GM12878 (cell line): ENCODE results near the gene MTERF1.

Experiments used
- CREM ChIP-seq: IDR thresholded peaks from 2 replicates; pipeline ENCODE4 v1.6.1; 2014; ENCODE audit warnings: antibody characterized with exemption, low read depth
- EP300 ChIP-seq, 2 experiments: fragments of 150-350 bp in 1 of 2; IDR thresholded peaks; 2 replicates each; pipeline ENCODE4 v1.6.1; 2011 to 2012; ENCODE audit warnings: low read depth in 2 of 2, low read length in 2 of 2, borderline replicate concordance in 1 of 2, improper control_type of control experiment in 1 of 2, inconsistent platforms in 1 of 2; ENCODE audit not compliant: control insufficient read depth in 1 of 2
- MTA2 ChIP-seq: fragments of 450-650 bp; IDR thresholded peaks from 2 replicates; pipeline ENCODE4 v1.6.1; 2016; ENCODE audit warnings: low read depth, mild to moderate bottlenecking, moderate library complexity
- POLR2AphosphoS5 ChIP-seq: IDR thresholded peaks from 2 replicates; pipeline ENCODE4 v1.6.1; 2011; ENCODE audit warnings: mild to moderate bottlenecking, low read length, inconsistent platforms
- ZNF274 ChIP-seq: IDR thresholded peaks from one replicate; pipeline ENCODE4 v1.8.0; 2011; ENCODE audit not compliant: insufficient read length, insufficient read depth
- TF ChIP-seq, protein P1 (sequence below), 3 experiments: IDR thresholded peaks in 2 of 3; conservative IDR thresholded peaks in 1 of 3; 2 replicates each; pipeline ENCODE4 v1.5.1; 2011; ENCODE audit warnings: low read depth in 3 of 3, low read length in 3 of 3, mild to moderate bottlenecking in 3 of 3, control low read depth in 2 of 3, moderate library complexity in 2 of 3, inconsistent platforms in 1 of 3, mixed read lengths in 1 of 3; ENCODE audit not compliant: control insufficient read depth in 2 of 3, insufficient read depth in 1 of 3; ENCODE audit errors: extremely low read depth in 1 of 3

DNA sequence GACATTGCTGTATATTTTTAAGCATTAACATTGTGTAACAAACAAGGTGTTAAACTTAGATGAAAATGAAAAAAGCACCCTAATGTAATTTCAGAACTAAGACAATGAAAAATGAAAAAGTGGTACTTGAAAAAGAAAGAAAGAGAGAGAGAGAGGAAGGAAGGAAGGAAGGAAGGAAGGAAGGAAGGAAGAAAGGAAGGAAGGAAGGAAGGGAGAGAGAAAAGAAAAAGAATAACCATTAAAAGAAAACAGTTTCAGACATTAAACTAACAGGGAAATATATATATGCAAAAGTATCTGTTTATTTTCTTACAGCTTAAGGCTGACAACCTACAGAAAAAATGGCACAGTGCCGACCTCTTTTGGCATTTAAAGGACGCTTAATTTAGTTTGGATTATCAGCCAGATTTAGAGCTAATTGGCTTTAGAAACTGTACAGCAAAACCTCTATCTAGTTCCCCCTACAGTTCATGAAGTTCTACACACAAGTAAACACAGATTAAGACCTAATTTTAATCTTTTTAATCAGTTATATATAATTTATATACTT lies 13.8 kb downstream of the MTERF1 start:
- no peak for TF ChIP-seq EP300 (IDR thresholded peaks at IDR 0.05; ENCODE audit: borderline replicate concordance in 1 of 2, control insufficient read depth in 1 of 2, low read depth in 2 of 2, low read length in 2 of 2)
- TF ChIP-seq POLR2AphosphoS5 = no peak
- TF ChIP-seq ZNF274 = no peak
- TF ChIP-seq, protein P1, sequence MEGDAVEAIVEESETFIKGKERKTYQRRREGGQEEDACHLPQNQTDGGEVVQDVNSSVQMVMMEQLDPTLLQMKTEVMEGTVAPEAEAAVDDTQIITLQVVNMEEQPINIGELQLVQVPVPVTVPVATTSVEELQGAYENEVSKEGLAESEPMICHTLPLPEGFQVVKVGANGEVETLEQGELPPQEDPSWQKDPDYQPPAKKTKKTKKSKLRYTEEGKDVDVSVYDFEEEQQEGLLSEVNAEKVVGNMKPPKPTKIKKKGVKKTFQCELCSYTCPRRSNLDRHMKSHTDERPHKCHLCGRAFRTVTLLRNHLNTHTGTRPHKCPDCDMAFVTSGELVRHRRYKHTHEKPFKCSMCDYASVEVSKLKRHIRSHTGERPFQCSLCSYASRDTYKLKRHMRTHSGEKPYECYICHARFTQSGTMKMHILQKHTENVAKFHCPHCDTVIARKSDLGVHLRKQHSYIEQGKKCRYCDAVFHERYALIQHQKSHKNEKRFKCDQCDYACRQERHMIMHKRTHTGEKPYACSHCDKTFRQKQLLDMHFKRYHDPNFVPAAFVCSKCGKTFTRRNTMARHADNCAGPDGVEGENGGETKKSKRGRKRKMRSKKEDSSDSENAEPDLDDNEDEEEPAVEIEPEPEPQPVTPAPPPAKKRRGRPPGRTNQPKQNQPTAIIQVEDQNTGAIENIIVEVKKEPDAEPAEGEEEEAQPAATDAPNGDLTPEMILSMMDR (IDR thresholded peaks at IDR 0.05 in 2 of 3, conservative IDR thresholded peaks at IDR 0.05 in 1 of 3; ENCODE audit: control insufficient read depth in 2 of 3, extremely low read depth in 1 of 3, insufficient read depth in 1 of 3, low read depth in 3 of 3, low read length in 3 of 3) = no peak
- no peak for TF ChIP-seq MTA2
- TF ChIP-seq CREM = no peak
